ENCODE results near the gene PDE6C. TPM values are rescaled to one million over a fixed set of nuclear protein-coding genes. Genes with fewer than 3 reads are reported as not detected.
A peak's percentile ranks its signal among the peaks of the same experiment; 100 is the strongest.

The PDE6C gene
- total RNA-seq, 1 experiment from 2014 or later: not detected

DNA sequence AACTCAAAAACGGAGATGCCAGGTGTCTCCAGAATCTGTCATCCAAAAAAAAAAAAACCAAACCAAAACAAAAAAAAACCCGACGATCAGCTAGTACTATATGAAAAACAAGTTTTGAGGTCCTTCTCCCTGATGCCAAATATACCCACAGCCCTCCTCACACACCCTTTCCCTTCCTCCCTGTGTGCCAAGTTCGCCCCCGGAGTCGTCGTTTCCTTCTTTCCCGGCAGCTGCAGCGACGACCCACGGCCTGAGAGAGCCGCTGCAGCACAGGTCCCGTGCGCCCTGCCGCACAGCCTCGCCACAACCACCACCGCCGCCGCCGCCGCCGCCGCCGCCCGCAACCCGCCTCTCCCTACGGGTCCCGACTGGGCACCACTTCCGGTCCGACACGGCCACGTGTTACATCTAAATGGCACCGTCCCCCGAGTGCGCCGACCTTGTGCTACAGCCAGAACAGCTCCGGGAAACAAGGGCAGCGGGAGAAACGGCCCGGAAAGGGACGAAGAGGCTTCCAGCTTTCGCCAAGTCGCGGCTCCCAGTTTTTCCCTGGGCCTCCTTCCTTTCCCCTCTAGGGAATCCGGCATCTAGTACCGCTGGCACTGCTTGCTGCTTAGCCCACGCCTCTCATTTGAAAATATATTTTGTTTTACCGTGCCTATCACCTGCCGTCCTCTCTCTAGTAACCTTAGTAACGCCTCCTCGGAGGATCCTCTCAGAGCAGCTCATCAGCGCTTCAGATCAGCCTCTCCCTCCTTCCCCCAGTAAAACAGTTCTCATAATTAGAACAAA lies 90.1 kb downstream of the PDE6C start, which contains the start of gene FRA10AC1:
FRA10AC1 (minus strand) TSS at position 383 of the 792 bp plus-strand sequence. CDS start 2,486 bp downstream, outside the sequence.
- DNase-seq (ENCODE audit: low spot score): peak; percentile 89

DNA sequence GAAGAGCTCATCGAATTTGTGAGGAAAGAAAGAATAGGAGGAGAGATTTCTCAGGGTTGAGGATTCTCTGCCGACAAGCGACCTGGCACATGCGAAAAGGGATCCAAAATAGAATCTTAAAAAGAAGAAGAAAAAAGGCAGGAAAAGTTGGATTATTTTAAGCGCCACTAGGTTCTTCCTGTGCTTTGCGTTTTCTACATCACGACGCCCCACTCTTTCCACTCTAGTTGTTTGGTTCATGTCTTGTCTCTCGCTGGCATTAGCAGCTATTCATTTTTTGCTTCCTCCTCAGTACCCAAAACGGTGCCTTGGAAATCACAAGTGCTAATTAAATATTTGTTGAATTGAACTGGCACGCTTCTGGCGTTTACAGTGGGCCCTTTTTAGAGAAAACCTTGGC lies 90.7 kb downstream of the PDE6C start:
- DNase-seq (ENCODE audit: low spot score): no peak

DNA sequence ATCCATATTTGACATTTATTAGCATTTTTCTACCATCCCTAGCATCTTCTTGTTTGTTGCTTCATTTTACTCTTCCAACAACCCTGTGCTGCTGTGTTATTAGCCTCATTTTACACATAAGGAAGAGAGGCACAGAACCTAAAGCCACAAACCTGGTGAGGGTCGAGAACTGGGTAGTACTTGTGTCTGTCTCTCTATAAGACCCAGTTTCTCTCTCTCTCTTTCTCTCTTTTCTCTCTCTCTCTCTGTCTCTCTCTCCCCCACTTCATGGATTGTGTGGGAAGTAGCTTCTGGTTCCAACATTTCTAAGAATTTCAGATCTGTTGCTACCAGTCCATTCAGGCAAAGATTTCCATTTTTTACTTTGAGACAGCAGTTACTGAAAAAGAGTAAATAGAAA lies 91.5 kb downstream of the PDE6C start:
- no peak for DNase-seq (ENCODE audit: low spot score)

DNA sequence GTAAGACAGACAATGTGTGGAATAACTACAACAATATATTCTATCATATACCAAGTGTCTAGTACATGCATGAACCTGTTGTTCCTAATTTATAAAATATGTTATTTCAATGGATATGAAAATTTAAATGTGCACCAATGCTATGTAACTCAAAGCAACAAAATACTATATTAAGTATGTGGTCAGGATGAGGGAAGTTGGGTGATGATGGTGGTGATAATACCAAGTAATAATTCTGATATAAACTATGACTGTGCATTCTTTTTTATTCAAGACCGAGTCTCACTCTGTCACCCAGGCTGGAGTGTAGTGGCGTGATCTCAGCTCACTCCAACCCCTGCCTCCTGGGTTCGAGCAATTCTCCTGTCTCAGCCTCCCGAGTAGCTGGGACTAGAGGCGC lies 92.1 kb downstream of the PDE6C start:
- no peak for DNase-seq (ENCODE audit: low spot score)

DNA sequence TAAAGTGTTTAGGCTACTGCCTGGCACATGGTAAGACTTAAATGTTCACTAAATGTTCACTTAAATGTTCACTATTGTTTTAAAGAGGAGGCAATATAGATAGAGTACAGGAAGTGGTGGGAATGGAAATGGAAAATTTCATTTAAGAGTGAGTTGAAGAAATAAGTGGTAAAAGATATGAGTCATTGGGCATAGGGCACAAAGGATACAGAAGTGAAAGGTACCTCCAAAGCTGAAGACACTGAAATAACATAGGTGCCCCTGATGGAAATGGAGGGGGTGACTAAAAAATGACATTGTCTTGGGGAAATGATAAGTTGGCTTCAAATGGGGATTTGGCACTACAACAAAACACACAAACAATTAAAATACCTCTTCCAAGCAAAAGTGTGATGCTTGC lies 95.3 kb downstream of the PDE6C start:
- no peak for DNase-seq (ENCODE audit: low spot score)

DNA sequence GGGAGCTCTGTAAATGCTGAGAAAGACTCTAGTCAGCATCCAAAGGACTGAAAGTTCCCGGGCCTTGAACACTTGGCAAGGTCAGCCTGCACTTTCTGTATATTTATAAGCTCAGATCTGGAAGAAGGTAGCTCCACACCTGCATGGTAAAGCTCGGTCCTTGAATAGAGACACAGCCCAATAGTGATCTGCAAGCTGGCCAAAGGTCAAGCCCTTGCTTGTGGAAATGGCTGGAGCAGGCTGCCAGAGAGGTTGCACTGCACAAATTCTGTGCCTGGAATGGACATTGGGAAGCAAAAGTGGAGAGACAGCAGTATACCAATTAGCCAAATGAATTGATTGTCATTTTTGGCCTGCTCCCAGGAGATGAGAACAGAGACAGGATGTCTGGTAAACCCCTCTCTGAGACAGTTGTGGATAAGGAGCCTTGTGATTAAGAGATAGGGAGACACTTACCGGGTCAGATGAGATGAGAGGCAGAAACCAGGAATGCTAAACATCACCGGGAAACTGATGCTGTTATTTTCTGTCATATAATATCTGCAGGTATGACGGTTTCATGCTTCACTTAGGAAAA lies 98.1 kb downstream of the PDE6C start:
- no peak for DNase-seq (ENCODE audit: low spot score)

DNA sequence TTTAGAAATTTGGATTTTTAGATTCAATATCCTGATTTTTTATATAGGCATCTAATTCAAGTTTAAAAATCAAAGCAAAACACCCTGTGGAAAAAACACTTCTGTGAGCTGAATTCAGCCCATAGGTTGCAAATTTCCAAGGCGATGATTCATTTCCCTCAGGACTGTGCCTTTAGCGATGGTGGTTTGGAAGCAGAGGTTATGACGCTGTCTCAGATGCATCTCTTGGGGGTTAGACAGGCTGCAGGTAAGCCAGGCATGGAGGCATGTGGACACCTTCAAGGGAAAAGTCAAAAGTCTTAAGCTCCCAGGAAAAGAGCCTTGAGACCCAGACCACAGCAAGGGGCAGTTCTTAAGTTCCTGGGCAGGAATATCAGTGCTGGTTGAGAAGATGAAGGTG lies 99.6 kb downstream of the PDE6C start:
- no peak for DNase-seq (ENCODE audit: low spot score)

DNA sequence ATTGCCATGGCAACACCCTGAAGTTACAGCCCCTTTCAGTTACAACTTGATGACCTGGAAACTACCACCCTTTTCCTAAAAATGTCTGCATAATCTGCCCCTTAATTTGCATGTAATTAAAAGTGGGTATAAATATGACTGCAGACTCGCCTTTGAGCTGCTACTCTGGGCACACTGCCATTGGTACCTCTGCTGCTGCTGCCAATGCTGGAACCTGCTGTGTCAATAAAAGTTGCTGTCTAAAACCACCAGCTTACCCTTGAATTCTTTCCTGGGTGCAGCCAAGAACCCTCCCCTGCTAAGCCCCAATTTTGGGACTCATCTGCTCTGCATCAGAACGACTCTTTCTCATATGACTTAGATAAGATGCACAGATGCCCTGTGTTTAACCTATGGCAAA lies 100.3 kb downstream of the PDE6C start:
- no peak for DNase-seq (ENCODE audit: low spot score)

DNA sequence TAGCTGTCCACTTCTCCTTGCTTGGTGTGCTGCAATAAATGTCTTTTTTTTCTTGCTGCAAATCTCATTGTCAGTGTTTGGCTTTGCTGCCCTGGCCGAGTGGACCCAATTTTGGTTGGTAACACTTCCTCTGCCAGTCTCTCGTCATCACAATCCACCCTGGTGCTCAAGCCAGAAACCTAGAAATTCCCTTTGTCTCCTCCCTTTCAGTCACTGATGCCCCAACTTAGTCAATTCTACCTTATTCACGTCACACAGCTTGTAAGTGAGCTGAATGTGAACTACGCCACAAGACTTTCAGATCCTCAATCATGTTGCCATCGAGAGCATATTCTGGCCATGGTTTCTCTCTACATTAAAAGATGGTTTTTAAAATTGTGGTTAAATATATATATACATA lies 103.0 kb downstream of the PDE6C start:
- DNase-seq (ENCODE audit: low spot score): no peak

Other genes starting within 250 kb of the PDE6C start
- 30.2 and 31.1 TPM in 2 replicates for gene MYOF, start 130.2 kb upstream of the PDE6C start, total RNA-seq (2014; rRNA removed; shearing (Covaris generic))
- gene CEP55, start 115.9 kb upstream of the PDE6C start, total RNA-seq (2014; rRNA removed; shearing (Covaris generic)): 62.2 and 69.9 TPM in 2 replicates
- not detected in 2 replicates for gene FFAR4, start 45.9 kb upstream of the PDE6C start, total RNA-seq (2014; rRNA removed; shearing (Covaris generic))
- gene RBP4, start 11.3 kb upstream of the PDE6C start, total RNA-seq (2014; rRNA removed; shearing (Covaris generic)): 0.56 TPM in 1 of 2 replicates, not detected in the other
- 0.74 and 2.0 TPM in 2 replicates for gene FRA10AC1, start 90.1 kb downstream of the PDE6C start, total RNA-seq (2014; rRNA removed; shearing (Covaris generic))
- 0.08 TPM in 1 of 2 replicates, not detected in the other for gene LGI1, start 145.4 kb downstream of the PDE6C start, total RNA-seq (2014; rRNA removed; shearing (Covaris generic))

Data from H4 (cell line).